ENCODE measurements around the gene ZNHIT3.

- no peak for TF ChIP-seq CUX1 (IDR thresholded peaks at IDR 0.05; ENCODE audit: insufficient replicate concordance, low read depth, low read length)
- no peak for TF ChIP-seq JUND (IDR thresholded peaks at IDR 0.05; ENCODE audit: low read depth, low read length)
- TF ChIP-seq ATF3 (IDR thresholded peaks at IDR 0.05; ENCODE audit: borderline replicate concordance, extremely low read depth, low read depth, low read length), result no peak
- no peak for TF ChIP-seq CTCF (IDR thresholded peaks at IDR 0.05 in 2 of 3, conservative IDR thresholded peaks at IDR 0.05 in 1 of 3; ENCODE audit: control insufficient read depth in 2 of 3, extremely low read depth in 1 of 3, insufficient read depth in 1 of 3, low read depth in 3 of 3, low read length in 3 of 3)
- no peak for TF ChIP-seq JUNB (IDR thresholded peaks at IDR 0.05)
- no peak for TF ChIP-seq ESRRA (IDR thresholded peaks at IDR 0.05; ENCODE audit: low read length)
- no peak for TF ChIP-seq RFX5 (IDR thresholded peaks at IDR 0.05; ENCODE audit: low read depth, low read length)
- TF ChIP-seq ZBTB33 (IDR thresholded peaks at IDR 0.05), result no peak
- no peak for TF ChIP-seq IKZF2 (IDR thresholded peaks at IDR 0.05)
- TF ChIP-seq SIN3A (IDR thresholded peaks at IDR 0.05; ENCODE audit: low read depth, low read length), result no peak
These were observed 26.1 kb upstream of the ZNHIT3 start for GRCh38 chr17:36460265-36460937.
